GM12878 (cell line): ENCODE results near the gene SRD5A1. TPM values are rescaled to one million over a fixed set of nuclear protein-coding genes. Genes with fewer than 3 reads are reported as not detected.

Experiments used
- ATAC-seq: fragments of 200-7000 bp; cut with Tn5 transposase; 3 replicates; pipeline ENCODE4 v1.9.1; 2020; ENCODE audit warnings: mild to moderate bottlenecking, moderate library complexity
- BruUV-seq: library from RNA; stranded (reverse); fragments of 400-500 nt; replicated peaks from 2 replicates; lab custom pipeline; 2021; lab: Mats Ljungman, UMichigan
- CTCF ChIA-PET: fragments of 300-600 bp; sonication (Branson Sonifier 250); formaldehyde crosslinking; extraction: SDS; loops from one replicate; lab custom pipeline; 2021; ENCODE audit warnings: inconsistent platforms; lab: Yijun Ruan, JAX
- POLR2A ChIA-PET: fragments of 350-600 bp; formaldehyde crosslinking; extraction: SDS; loops from one replicate; lab custom pipeline; 2021; ENCODE audit warnings: inconsistent platforms; lab: Charles Lee
- RAD21 ChIA-PET: fragments of 300-600 bp; sonication (Branson Sonifier 250); formaldehyde crosslinking; loops from one replicate; lab custom pipeline; 2023; ENCODE audit warnings: antibody characterized with exemption; ENCODE audit not compliant: unreplicated experiment; lab: Charles Lee
- SMC1A ChIA-PET: fragments of 300-600 bp; sonication (Branson Sonifier 250); formaldehyde crosslinking; loops from one replicate; lab custom pipeline; 2023; ENCODE audit not compliant: unreplicated experiment, uncharacterized antibody; lab: Charles Lee
- DNase-seq: peaks from one replicate; pipeline ENCODE4 v3.0.0-alpha.2; 2011; ENCODE audit warnings: low read depth, low spot score
- FAIRE-seq: peaks from 3 replicates; lab custom pipeline; 2011; peaks lifted over from hg19 to GRCh38; lab: Jason Lieb, UNC
- H2AFZ ChIP-seq: 2 replicates; pipeline ENCODE4 v1.6.0; 2011; ENCODE audit warnings: low read depth, low read length, control low read depth; ENCODE audit not compliant: control insufficient read depth
- H3K27ac ChIP-seq: 2 replicates; pipeline ENCODE4 v1.5.1; 2011; ENCODE audit warnings: control low read depth; ENCODE audit not compliant: control insufficient read depth, insufficient read depth
- H3K27me3 ChIP-seq, 2 experiments: replicated peaks in 1 of 2; 2 replicates each; pipeline versions ENCODE4 v1.6.0 to v1.6.1; 2011; ENCODE audit warnings: low read length in 1 of 2; ENCODE audit not compliant: control insufficient read depth in 2 of 2, insufficient read depth in 2 of 2
- H3K36me3 ChIP-seq, 2 experiments: 2 replicates each; pipeline ENCODE4 v1.5.1; 2011; ENCODE audit warnings: low read length in 1 of 2; ENCODE audit not compliant: control insufficient read depth in 2 of 2, insufficient read depth in 2 of 2
- H3K4me1 ChIP-seq: 2 replicates; pipeline ENCODE4 v1.6.1; 2011; ENCODE audit warnings: mild to moderate bottlenecking, low read length, moderate library complexity, mixed read lengths; ENCODE audit not compliant: control insufficient read depth, insufficient read depth
- H3K4me2 ChIP-seq: 2 replicates; pipeline ENCODE4 v1.6.0; 2011; ENCODE audit warnings: control low read depth; ENCODE audit not compliant: control insufficient read depth, insufficient read depth
- H3K4me3 ChIP-seq: fragments of 200-600 bp; sonication (generic); 2 replicates; pipeline ENCODE4 v1.5.1; 2016
- H3K79me2 ChIP-seq: 2 replicates; pipeline ENCODE4 v1.6.0; 2011; ENCODE audit warnings: low read length; ENCODE audit not compliant: control insufficient read depth, insufficient read depth
- H3K9ac ChIP-seq: 2 replicates; pipeline ENCODE4 v1.8.0; 2011; ENCODE audit warnings: low read length, control low read depth, mixed read lengths; ENCODE audit not compliant: control insufficient read depth, insufficient read depth
- H3K9me3 ChIP-seq: replicated peaks from 3 replicates; pipeline ENCODE4 v1.5.1; 2011; ENCODE audit warnings: mild to moderate bottlenecking, low read length; ENCODE audit not compliant: control insufficient read depth, insufficient read depth
- H4K20me1 ChIP-seq: 2 replicates; pipeline ENCODE4 v1.6.0; 2011; ENCODE audit not compliant: control insufficient read depth, insufficient read depth
- ATF2 ChIP-seq: IDR thresholded peaks from 2 replicates; pipeline ENCODE4 v1.6.1; 2012; ENCODE audit warnings: low read length, inconsistent platforms
- BCL11A ChIP-seq: IDR thresholded peaks from 2 replicates; pipeline ENCODE4 v1.6.1; 2011; ENCODE audit warnings: low read depth, low read length
- FOS ChIP-seq: IDR thresholded peaks from 3 replicates; pipeline ENCODE4 v1.6.1; 2011; ENCODE audit warnings: borderline replicate concordance; ENCODE audit not compliant: insufficient read length; ENCODE audit errors: extremely low read depth
- HDAC2 ChIP-seq: fragments of 200-600 bp; sonication (generic); IDR thresholded peaks from 2 replicates; pipeline ENCODE4 v1.6.1; 2017
- HDGF ChIP-seq: fragments of 450-650 bp; IDR thresholded peaks from 2 replicates; pipeline ENCODE4 v1.6.1; 2016; ENCODE audit warnings: antibody characterized with exemption
- JUNB ChIP-seq: IDR thresholded peaks from 2 replicates; pipeline ENCODE4 v1.6.1; 2016; ENCODE audit warnings: antibody characterized with exemption, mild to moderate bottlenecking
- KAT2A ChIP-seq: conservative IDR thresholded peaks from 2 replicates; pipeline ENCODE4 v1.6.1; 2011; ENCODE audit warnings: low read depth, low read length; ENCODE audit not compliant: control insufficient read depth
- MAX ChIP-seq: IDR thresholded peaks from 2 replicates; pipeline ENCODE4 v1.6.1; 2012; ENCODE audit warnings: low read depth, low read length, improper control_type of control experiment
- NFYA ChIP-seq: IDR thresholded peaks from 2 replicates; pipeline ENCODE4 v1.6.1; 2011; ENCODE audit warnings: low read depth, mild to moderate bottlenecking, low read length, improper control_type of control experiment, borderline replicate concordance
- NFYB ChIP-seq: IDR thresholded peaks from 2 replicates; pipeline ENCODE4 v1.6.1; 2011; ENCODE audit warnings: low read depth, mild to moderate bottlenecking, low read length, improper control_type of control experiment, moderate library complexity; ENCODE audit not compliant: insufficient read depth
- NKRF ChIP-seq: fragments of 450-650 bp; conservative IDR thresholded peaks from 2 replicates; pipeline ENCODE4 v1.6.1; 2017; ENCODE audit warnings: mild to moderate bottlenecking, moderate library complexity
- NRF1 ChIP-seq: conservative IDR thresholded peaks from 2 replicates; pipeline ENCODE4 v1.6.1; 2011; ENCODE audit warnings: mild to moderate bottlenecking, low read depth, low read length, improper control_type of control experiment
- PML ChIP-seq: IDR thresholded peaks from 2 replicates; pipeline ENCODE4 v1.6.1; 2012; ENCODE audit warnings: low read length, inconsistent platforms
- RELA ChIP-seq: fragments of 450-650 bp; IDR thresholded peaks from 2 replicates; pipeline ENCODE4 v1.8.0; 2014; ENCODE audit warnings: borderline replicate concordance; ENCODE audit not compliant: partially characterized antibody
- SMAD1 ChIP-seq: fragments of 450-650 bp; IDR thresholded peaks from 2 replicates; pipeline ENCODE4 v1.6.1; 2018; ENCODE audit warnings: mild to moderate bottlenecking, low read depth; ENCODE audit not compliant: partially characterized antibody
- ZNF592 ChIP-seq: fragments of 450-650 bp; IDR thresholded peaks from 2 replicates; pipeline ENCODE4 v1.6.1; 2017; ENCODE audit warnings: mild to moderate bottlenecking, moderate library complexity
- ZSCAN29 ChIP-seq: fragments of 450-650 bp; IDR thresholded peaks from 2 replicates; pipeline ENCODE4 v1.6.1; 2017; ENCODE audit warnings: mild to moderate bottlenecking, moderate library complexity
- WGBS: methylation state at CpG from one replicate; pipeline ENCODE4 v1.1.6; 2016; ENCODE audit warnings: low lambda C conversion rate; ENCODE audit not compliant: insufficient replicate concordance, insufficient coverage; ENCODE audit errors: missing lambda C conversion rate; 5-methylcytosine and 5-hydroxymethylcytosine counted together
- in situ Hi-C: fragments of 300-500 bp; cut with MboI; formaldehyde crosslinking; loops from 9 replicates; pipeline ENCODE4 v1.14.3; 2018; ENCODE audit warnings: mixed read lengths
- intact Hi-C: fragments of 100-400 bp; cut with micrococcal nuclease; formaldehyde crosslinking; loops from one replicate; pipeline ENCODE4 v1.14.2; 2022; ENCODE audit not compliant: unreplicated experiment
- polyA plus RNA-seq, 11 experiments: library from polyadenylated mRNA; depleted of rRNA in 4 of 11; unstranded in 6 of 11; stranded (reverse) in 5 of 11; fragments of >200 nt; fragmentation: Nextera tagmentation in 4 of 11; fragmentation: Illumina TruSeq in 1 of 11; extraction: Ambion mirVana in 4 of 11; extraction: Trizol in 1 of 11; gene quantifications; 1 replicate in 1 of 11; 2 replicates in 10 of 11; pipeline versions ENCODE4 v1.2.1 to v1.2.3, GENCODE V29; 2011 to 2016; ENCODE audit warnings: inconsistent platforms in 2 of 11, missing spikeins in 2 of 11, low read depth in 1 of 11
- total RNA-seq, 4 experiments: library from RNA; depleted of rRNA in 3 of 4; stranded (reverse); fragments of >200 nt in 3 of 4; fragmentation: Illumina TruSeq in 1 of 4; extraction: Trizol in 1 of 4; gene quantifications; 2 replicates each; pipeline versions ENCODE4 v1.2.1 to v1.2.3, GENCODE V29; 2013 to 2021

The SRD5A1 gene
- total and polyA plus RNA-seq, 10 of the 15 experiments (the other 5 are each of a cell fraction or from before 2014, with no cell fraction given), result 0.76 to 20.1 (median 12.3) TPM

- WGBS, result 66% methylated on average over 5 of the region's 5 CpGs
- BruUV-seq, result no TSS peak
- no peak for TF ChIP-seq RELA
- TF ChIP-seq JUNB, result no peak
- no peak for TF ChIP-seq NRF1
- TF ChIP-seq NKRF, result no peak
- TF ChIP-seq ZNF592, result no peak
- no peak for TF ChIP-seq BCL11A
- no peak for TF ChIP-seq NFYB
- TF ChIP-seq ATF2, result no peak
- TF ChIP-seq HDAC2, result no peak
- TF ChIP-seq HDGF, result no peak
- no peak for TF ChIP-seq NFYA
- no peak for TF ChIP-seq FOS
- TF ChIP-seq SMAD1, result no peak
- no peak for TF ChIP-seq MAX
- TF ChIP-seq ZSCAN29, result no peak
- no peak for TF ChIP-seq KAT2A
- no peak for TF ChIP-seq PML
Observed at GRCh38 chr5:6673031-6673430, 39.8 kb downstream of the SRD5A1 start.

More at GRCh38 chr5:6673031-6673430, 39.8 kb downstream of the SRD5A1 start:
- no peak overlapping the region for H3K4me2 ChIP-seq
- H3K9me3 ChIP-seq, result no peaks in the 10 kb centered on the region; the same call in 2 of the 3 replicates
- ChIA-PET CTCF (interaction anchor here (1.5 kb wide), 1 partner anchor 93 kb away, joined by 4 read pairs; no protein-coding TSS in a partner anchor), POLR2A (no interaction called here), RAD21 (interaction anchor here (1.5 kb wide), 1 partner anchor 72 kb away, joined by 3 read pairs; no protein-coding TSS in a partner anchor), SMC1A (no interaction called here)
- no peak overlapping the region for H2AFZ ChIP-seq
- H3K79me2 ChIP-seq, result no peaks in the 10 kb centered on the region
- ATAC-seq, result no peak
- H4K20me1 ChIP-seq, result no peaks in the 10 kb centered on the region
- H3K4me3 ChIP-seq, result no peak overlapping the region
- DNase-seq, result no peak
- H3K36me3 ChIP-seq, result no peaks in the 10 kb centered on the region; a peak in 2 of 4 replicates
- intact Hi-C loops, result no loop called here
- no peaks in the 10 kb centered on the region for H3K4me1 ChIP-seq
- no peak for FAIRE-seq
- H3K27ac ChIP-seq, result no peak overlapping the region
- no peaks in the 10 kb centered on the region for H3K27me3 ChIP-seq
- H3K9ac ChIP-seq, result no peak overlapping the region
- in situ Hi-C loops, result no loop called here
